PFSK-1 (cell line): ENCODE measurements around the gene TBXA2R.

Experiments
- POLR2AphosphoS5 ChIP-seq: IDR thresholded peaks from 2 replicates; pipeline ENCODE4 v1.6.1; 2012; ENCODE audit warnings: low read depth, mild to moderate bottlenecking, control low read depth, low read length, moderate library complexity
- REST ChIP-seq, 2 experiments: IDR thresholded peaks; 2 replicates each; pipeline versions ENCODE4 v1.6.1 to v1.8.0; 2011 to 2012; ENCODE audit warnings: low read depth in 2 of 2, low read length in 2 of 2, control low read depth in 1 of 2, inconsistent platforms in 1 of 2, mild to moderate bottlenecking in 1 of 2, moderate library complexity in 1 of 2; ENCODE audit not compliant: insufficient read depth in 1 of 2
- TAF1 ChIP-seq: IDR thresholded peaks from 2 replicates; pipeline ENCODE4 v1.6.1; 2012; ENCODE audit warnings: low read length, control low read depth, borderline replicate concordance; ENCODE audit not compliant: insufficient read depth

- TF ChIP-seq POLR2AphosphoS5 = no peak
- TF ChIP-seq REST (IDR thresholded peaks at IDR 0.05; ENCODE audit: insufficient read depth in 1 of 2, low read depth in 2 of 2, low read length in 2 of 2) = no peak
- TF ChIP-seq TAF1 = no peak
Measured at GRCh38 chr19:3576696-3577443, 29.8 kb downstream of the TBXA2R start.
